Stimulated activated naive CD4-positive, alpha-beta T cell treated with Interleukin-2 at 50 U/mL for 16 hours (primary cell): ENCODE results near the gene HAP1.
"Not testable (repeated sequence)": the region's sequence is repeated elsewhere in the genome, so short reads cannot be mapped to it uniquely, and the experiment has no call there.

Experiments used
- DNase-seq: peaks from one replicate; lab custom pipeline; 2025; lab: John Stamatoyannopoulos, UW

The HAP1 gene

DNA sequence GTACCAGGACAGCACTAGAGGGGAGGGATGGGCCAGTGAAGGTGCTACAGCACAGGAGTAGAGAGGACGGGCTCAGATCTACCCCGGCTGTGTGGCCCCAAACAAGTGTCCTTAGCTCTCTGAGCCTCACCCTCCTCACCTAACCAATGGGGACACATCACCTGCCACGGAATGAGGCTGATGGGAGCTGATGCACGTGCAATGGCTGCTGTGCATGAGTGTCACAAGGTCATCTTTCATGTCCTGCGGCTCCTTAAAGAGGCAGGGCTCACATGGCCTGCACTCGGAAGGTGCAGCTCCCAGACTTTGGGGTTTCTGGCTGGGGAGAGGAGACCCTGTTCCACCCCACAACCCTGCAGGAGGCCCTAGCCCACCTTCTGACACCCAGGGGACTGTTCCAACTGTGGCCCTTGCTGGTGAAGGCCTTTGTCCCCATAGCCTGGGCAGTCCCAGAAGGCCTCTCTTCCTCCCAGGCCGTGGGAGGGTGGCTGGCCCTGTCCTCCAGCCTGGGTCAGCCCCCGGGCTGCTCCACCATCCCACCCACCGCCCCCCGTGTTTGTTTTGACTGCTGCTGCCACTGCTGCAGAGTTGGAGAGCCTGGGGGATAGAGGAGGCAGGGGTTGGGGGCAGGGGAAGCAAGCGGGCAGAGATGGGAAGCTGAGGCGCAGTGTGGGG lies 10.5 kb downstream of the HAP1 start:
- DNase-seq = no peak

- DNase-seq = no peak
Observed at GRCh38 chr17:41722231-41722630, 12.2 kb downstream of the HAP1 start.

GRCh38 chr17:41718287-41718645 lies 16.2 kb downstream of the HAP1 start:
- no peak for DNase-seq

- DNase-seq = no peak
Observed at GRCh38 chr17:41717408-41718286, 16.8 kb downstream of the HAP1 start.

DNA sequence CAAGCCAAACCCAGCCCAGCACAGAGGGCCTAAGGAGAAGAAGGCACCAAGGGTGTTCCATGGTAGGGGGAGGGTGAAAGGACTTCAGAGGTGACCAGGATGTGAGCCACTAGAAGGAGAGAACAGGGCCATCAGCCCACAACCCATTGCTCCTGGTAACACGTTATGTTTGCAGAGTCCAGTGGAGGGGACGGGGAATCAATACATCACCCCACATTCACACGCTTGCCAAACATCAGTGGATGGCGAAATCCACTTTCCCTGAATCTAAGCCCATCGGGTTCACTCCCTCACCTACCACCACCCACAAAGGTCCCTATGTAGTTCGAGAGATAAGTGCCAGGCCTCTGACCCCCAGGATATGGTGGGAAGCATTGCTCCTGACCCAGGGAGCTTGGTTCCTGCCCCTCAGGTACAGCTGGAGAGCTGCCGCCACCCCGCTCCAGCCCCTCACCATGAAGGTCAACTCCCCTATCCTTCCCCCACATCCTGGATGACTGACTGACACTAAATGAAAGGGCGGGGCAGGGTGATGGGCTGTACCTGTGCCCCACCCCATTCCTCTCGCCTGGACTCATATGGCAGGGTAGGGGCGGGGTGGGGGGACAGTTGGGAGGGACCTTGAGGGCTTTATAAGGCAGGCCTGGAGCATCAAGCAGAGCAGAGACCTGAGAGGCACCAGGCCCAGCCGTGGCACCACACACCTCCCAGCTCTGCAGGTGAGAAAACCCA lies 22.6 kb downstream of the HAP1 start, which contains the start of gene GAST:
Gene GAST, plus strand, starts transcription at position 663 of the 732 bp plus-strand sequence. CDS start 3,106 bp downstream, outside the sequence.
- DNase-seq = no peak

- DNase-seq = peak; percentile 8
Observed at GRCh38 chr17:41710472-41711090, 23.9 kb downstream of the HAP1 start.

GRCh38 chr17:41707803-41708669 lies 26.4 kb downstream of the HAP1 start:
- DNase-seq = no peak

GRCh38 chr17:41705271-41705991 lies 29.0 kb downstream of the HAP1 start:
- DNase-seq = no peak

- no peak for DNase-seq
Observed at GRCh38 chr17:41702712-41703111, 31.7 kb downstream of the HAP1 start.

DNA sequence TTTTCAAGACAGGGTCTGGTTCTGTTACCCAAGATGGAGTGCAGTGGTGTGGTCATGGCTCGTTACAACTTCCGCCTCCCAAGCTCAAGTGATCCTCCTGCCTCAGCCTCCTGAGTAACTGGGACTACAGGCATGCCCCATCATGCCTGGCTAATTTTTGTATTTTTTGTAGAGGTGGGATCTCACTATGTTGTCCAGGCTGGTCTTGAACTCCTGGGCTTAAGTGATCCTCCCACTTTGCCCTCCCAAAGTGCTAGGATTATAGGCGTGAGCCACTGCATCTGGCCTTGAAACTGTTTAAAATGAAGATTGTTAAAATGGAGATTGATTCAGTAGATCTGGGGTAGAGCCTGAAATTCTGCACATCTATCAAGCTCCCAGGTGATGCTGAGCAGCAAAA lies 33.6 kb downstream of the HAP1 start:
- not testable (repeated sequence) for DNase-seq

- no peak for DNase-seq
Observed at GRCh38 chr17:41697122-41697962, 37.1 kb downstream of the HAP1 start.

- DNase-seq = peak; percentile 68
Observed at GRCh38 chr17:41695954-41696757, 38.3 kb downstream of the HAP1 start.

DNA sequence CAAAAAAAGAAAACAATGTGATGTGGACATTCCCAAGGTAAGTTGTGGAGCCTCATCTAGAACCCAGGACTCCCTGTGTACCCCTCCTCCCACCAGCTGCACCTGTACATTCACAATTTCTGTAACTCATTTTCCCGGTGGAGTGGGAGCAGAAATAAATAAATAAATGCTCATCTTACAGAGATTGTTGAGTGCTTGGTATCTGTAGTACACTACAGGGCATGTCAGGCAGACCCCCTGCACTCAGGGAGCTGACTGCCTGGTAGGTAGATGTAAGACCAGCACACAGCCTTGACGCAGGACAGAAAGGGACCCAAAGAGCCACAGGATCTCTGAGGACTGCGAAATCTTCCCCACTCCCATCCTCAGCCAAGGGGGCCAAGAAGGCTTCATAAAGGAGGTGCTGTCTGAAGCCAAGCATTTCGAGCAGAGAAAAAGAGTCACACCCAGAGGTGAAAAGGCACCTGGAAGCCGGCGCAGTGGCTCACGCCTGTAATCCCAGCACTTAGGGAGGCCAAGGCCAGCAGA lies 39.2 kb downstream of the HAP1 start:
- no peak for DNase-seq

DNA sequence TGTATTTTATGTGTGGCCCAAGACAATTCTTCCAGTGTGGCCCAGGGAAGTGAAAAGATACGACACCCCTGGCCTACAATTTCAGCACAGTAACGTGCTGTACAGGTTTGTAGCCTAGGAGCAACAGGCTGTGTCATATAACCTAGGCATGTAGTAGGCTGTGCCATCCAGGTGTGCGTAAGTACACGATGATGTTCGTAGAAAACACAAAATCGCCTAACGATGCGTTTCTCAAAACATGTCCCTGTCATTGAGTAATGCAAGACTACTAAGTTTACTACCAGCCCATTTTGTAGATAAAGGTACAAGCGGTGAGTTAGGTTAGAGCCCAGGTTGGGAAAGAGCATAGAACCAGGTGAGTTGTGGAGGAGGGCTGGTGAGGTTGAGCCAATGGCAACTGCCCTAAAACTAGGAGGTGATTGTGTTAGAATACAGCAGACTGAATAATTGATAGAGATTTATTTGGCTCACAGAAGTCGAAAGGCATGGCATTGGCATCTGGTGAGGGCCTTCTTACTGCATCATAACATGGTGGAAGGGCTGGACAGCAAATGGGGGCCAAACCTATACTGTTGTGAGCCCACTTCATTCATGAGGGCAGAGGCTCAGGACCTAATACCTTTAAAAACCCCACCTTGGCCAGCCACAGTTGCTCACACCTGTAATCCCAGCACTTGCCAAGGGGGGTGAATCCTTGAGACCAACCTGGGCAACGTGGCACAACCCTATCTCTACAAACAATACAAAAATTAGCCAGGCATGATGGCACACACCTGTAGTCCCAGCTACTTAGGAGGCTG lies 41.5 kb downstream of the HAP1 start:
- DNase-seq = no peak

DNA sequence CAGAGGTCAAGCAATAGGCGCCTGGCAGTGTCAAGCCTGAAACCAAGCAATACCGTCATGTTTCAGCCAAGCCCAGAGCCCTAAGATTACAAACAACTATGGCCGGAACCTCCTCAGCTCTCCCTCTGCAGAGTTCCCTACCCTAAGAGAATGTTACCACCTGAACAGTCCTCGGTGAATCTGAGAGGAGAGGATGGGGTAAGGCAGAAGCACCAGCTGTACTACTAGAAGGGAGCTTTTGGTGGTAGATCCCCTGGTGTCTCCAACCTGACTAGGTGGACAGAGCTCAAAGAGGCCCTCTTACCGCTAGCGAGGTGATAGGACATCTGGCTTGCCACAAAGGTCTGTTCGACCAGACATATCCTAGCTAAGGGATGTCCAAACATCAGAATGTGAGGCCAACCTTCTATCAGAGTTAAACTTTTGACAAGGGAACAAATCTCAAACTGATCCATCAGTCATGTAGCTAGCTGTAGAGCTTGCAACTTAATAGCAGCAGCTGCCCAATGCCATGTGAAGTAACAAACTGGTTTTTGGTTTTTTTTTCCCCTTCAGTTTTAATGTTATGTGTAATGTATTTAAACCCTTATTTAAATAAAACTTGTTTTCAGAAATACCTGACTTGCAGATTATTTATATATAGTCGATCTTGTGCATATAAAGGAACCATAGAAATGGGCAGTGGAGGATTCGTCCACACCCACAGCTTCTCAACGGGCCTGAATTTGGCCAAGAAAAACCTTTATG lies 43.2 kb downstream of the HAP1 start:
- no peak for DNase-seq

DNA sequence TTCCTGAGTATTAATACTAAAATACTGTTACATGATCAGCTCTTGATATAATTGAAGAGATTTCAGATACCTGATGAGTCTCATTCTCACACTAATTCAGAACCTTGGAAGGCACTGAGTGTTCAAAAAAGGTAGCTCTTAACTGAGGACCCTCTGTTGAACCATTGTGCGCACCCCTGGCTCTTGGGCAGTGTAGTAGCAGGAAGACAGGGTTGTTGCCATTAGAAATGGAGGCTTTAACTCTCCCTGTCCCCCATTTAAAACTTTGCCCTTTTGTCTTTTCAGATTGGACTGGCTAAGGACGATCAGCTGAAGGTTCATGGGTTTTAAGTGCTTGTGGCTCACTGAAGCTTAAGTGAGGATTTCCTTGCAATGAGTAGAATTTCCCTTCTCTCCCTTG lies 43.9 kb downstream of the HAP1 start:
- no peak for DNase-seq
